Spleen (tissue), 7 donors: ENCODE results near the gene ANKS3.

Experiments used
- POLR2A ChIP-seq, 3 donors: fragments of 450-650 bp; IDR thresholded peaks; one replicate each; pipeline ENCODE4 v1.5.1; 2017; ENCODE audit warnings: antibody characterized with exemption in 3 of 3, mild to moderate bottlenecking in 1 of 3
- POLR2AphosphoS5 ChIP-seq, 3 donors: sonication (generic); formaldehyde crosslinking; IDR thresholded peaks; one replicate each; pipeline ENCODE4 v1.5.1; 2017; ENCODE audit warnings: antibody characterized with exemption in 3 of 3
- TF ChIP-seq, protein P1 (sequence below), 11 experiments: fragments of 200-600 bp in 7 of 11; fragments of 450-650 bp in 4 of 11; sonication (generic) in 4 of 11; IDR thresholded peaks in 8 of 11; conservative IDR thresholded peaks in 3 of 11; 1 replicate in 7 of 11; 2 replicates in 4 of 11; pipeline versions ENCODE4 v1.4.0 to v1.8.0; 2016 to 2021; ENCODE audit warnings: antibody characterized with exemption in 11 of 11, inconsistent platforms in 4 of 11, mild to moderate bottlenecking in 1 of 11
- donor health status: DM: no; HTN: no; CAD: no; lungs with moderate emphysema.
- donor health status: DM: no; HTN: no; CAD: no.
- donor health status: DM: no; HTN: no; CAD: no.

DNA sequence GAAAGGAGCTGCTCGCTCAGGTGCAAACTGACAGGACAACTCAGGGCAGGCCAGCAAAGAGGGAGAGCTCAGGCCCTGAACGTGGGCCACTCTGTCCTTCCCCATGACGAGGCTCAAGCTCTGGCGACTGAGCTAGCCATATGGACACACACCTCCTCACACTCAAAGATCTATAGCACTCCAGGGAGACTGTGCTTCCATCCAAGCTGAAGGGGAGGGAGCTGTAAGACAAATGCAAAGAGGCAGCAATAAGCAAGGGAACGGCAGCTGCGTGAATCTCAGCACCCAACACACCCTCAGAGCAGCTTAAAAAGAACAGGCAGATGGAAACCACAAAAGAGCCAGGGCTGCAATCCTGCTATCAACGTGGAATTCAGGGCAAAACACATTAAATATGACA, 27.2 kb downstream of the ANKS3 start:
- TF ChIP-seq, protein P1, sequence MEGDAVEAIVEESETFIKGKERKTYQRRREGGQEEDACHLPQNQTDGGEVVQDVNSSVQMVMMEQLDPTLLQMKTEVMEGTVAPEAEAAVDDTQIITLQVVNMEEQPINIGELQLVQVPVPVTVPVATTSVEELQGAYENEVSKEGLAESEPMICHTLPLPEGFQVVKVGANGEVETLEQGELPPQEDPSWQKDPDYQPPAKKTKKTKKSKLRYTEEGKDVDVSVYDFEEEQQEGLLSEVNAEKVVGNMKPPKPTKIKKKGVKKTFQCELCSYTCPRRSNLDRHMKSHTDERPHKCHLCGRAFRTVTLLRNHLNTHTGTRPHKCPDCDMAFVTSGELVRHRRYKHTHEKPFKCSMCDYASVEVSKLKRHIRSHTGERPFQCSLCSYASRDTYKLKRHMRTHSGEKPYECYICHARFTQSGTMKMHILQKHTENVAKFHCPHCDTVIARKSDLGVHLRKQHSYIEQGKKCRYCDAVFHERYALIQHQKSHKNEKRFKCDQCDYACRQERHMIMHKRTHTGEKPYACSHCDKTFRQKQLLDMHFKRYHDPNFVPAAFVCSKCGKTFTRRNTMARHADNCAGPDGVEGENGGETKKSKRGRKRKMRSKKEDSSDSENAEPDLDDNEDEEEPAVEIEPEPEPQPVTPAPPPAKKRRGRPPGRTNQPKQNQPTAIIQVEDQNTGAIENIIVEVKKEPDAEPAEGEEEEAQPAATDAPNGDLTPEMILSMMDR (IDR thresholded peaks at IDR 0.05 in 8 of 11, conservative IDR thresholded peaks at IDR 0.05 in 3 of 11): no peak
- TF ChIP-seq POLR2AphosphoS5 (IDR thresholded peaks at IDR 0.05) (no peak), POLR2A (IDR thresholded peaks at IDR 0.05) (no peak)
